Measurements from ENCODE around the gene PLXNC1. TPM values are rescaled to one million over a fixed set of nuclear protein-coding genes. Genes with fewer than 3 reads are reported as not detected.
"Not testable (repeated sequence)": the region's sequence is repeated elsewhere in the genome, so short reads cannot be mapped to it uniquely, and the experiment has no call there.

PLXNC1 gene
- total RNA-seq, 1 experiment from 2014 or later, result not detected

DNA sequence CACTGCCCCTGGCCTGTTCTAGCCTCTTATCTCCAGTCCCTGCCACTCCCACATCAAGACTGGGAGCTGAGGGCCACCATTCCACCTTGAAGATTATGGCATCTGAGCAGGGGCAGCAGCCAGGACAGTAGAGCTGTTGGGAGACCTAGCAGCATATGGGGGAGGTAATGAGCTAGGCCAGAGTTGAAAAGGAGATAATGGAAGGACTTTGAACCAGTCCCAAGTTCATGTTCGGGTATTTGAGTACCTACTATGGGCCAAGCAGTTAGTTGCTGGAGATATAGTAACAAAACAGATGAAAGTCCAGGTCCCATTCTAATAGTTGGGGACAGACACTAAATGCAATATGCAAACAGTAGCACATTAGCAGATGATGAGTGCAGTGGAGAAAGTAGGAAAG is 151.5 kb downstream of the PLXNC1 start:
- DNase-seq (ENCODE audit: low spot score), result no peak
- in situ Hi-C loops (cut with HindIII; ENCODE audit: low sequenced_read_pairs), result no loop called here

DNA sequence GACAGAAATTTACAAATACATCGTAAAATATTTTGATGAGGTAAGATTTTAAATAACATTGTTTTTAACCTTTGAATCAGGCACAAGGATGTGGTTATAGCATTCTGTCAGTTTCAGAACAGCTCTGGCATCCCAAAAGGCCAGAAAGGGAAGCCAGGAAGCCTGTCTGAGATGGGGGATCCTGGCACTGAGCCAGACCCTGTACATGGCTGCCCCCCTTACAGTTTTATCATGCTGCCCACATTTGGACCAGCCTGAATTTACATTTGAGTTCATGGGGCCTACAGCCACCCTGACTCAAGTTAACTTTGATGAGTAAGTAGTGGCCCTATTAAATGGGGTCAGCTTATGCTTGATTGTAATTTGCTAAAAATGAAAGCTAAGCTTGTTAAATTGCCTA is 155.6 kb downstream of the PLXNC1 start:
- in situ Hi-C loops (cut with HindIII; ENCODE audit: low sequenced_read_pairs), result no loop called here
- DNase-seq (ENCODE audit: low spot score), result no peak

DNA sequence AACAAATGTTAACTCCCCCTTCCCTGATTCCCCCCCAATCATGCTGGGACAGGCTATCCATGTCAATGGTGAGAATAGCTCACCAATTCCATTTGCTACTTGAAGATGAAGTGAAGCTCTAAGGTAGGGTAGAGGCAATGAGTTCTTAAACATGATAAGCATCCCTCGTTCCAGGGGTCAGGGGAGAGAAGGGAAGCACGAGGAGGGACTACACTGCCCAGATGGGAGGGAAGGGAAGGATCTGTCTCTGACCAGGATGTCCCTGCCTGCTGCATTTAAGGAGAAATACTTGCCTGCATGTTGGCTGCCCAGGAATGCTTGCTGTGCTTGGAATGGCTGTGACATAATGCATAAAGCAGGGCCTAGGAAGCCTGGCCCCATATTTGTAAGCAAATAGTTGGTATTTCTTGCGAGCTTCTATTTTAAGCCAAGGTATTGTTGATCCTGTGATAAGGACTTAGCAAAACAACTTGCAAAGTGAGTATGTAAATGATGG is 156.2 kb downstream of the PLXNC1 start:
- no peak for DNase-seq (ENCODE audit: low spot score)
- in situ Hi-C loops (cut with HindIII; ENCODE audit: low sequenced_read_pairs), result no loop called here

DNA sequence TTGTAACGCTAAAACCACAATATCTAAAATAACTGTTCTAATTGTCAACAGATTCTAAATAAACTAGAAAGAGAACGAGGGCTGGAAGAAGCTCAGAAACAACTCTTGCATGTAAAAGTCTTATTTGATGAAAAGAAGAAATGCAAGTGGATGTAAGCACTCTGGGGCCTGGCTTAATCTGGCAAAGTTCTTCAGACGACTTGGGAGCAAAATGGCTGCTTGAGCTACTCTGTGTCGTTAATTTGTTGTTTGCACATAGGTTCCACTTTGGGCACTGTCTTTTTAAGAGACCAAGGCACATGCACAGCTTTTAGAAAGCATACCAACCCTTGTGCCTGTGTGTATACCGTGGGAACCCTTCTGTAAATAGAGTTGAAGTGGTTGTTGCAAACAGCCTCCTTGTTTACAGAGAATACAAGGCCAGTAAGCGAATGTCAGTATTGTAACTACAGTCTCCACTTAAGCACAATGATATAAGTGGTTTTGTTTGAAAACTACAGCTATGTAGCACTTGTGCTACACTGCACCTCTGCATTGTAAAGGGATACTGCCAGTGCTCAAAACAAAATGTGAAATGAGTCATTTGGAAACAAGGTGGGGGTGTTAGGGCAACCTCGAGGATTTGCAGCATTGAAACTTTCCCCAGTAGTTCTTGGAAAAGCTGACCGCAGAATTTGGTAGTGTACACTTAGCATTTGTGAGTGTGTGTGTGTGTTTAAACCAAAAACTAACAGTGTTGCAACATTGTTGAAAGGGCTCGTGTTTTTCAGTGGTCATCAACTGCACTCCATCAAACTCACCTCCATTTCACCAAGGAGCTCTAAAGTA is 157.0 kb downstream of the PLXNC1 start:
- in situ Hi-C loops (cut with HindIII; ENCODE audit: low sequenced_read_pairs), result no loop called here
- DNase-seq (ENCODE audit: low spot score), result no peak

DNA sequence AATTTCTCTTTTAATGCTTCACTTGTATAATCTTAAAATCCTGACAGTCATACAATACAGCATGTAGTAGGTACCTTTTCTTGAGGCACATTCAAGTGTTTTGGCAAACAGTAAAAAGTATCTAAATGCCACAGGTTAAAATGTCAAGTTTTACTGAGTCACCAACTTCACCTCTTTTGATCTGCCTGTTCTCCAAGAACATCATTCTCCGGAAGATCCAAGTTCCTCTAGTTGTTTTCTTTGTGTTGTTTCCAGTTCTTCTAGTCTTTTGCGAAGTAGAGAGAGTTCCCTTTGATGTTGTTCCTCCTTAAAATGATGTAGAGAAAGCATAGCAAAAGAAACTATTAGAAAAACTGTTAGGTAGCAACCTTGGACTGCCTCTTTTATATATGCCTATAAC is 160.2 kb downstream of the PLXNC1 start:
- DNase-seq (ENCODE audit: low spot score), result no peak
- in situ Hi-C loops (cut with HindIII; ENCODE audit: low sequenced_read_pairs), result no loop called here

DNA sequence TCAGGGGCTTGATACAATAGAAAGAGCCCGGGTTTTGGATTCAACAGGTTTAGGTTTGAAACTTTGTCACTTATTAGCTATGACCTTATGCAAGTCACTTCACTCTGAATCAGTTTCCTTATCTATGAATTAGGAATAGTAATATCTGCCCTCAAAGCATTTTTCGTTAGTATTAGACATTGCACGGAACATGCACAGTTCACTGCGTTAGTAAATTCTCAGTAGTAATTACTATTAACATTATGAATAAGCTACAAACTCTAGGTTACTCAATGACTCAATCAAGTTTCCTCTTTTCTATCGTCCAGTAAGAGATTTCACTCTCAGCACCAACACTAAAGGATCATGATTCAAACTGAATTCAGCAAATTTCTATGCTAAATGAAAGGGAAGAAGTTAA is 161.0 kb downstream of the PLXNC1 start:
- no peak for DNase-seq (ENCODE audit: low spot score)
- in situ Hi-C loops (cut with HindIII; ENCODE audit: low sequenced_read_pairs), result no loop called here

DNA sequence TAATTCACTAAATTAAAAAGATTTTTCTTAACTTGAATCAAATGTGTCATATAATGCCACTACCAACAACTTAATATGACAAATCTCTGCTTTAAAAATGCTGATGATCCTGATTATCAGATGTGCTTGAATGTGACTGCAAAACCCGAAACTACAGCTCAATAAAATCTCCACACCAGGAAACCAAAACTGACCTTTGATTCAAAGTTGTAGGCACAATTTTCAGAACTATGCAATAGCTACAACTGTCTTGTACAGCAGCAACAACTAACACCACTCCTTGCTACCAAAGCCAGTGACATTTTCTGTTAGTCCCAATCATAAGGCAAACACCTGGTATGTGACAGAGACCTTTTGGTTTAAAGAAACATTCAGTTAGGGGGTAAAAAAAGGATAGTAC is 164.0 kb downstream of the PLXNC1 start:
- in situ Hi-C loops (cut with HindIII; ENCODE audit: low sequenced_read_pairs), result no loop called here
- no peak for DNase-seq (ENCODE audit: low spot score)

DNA sequence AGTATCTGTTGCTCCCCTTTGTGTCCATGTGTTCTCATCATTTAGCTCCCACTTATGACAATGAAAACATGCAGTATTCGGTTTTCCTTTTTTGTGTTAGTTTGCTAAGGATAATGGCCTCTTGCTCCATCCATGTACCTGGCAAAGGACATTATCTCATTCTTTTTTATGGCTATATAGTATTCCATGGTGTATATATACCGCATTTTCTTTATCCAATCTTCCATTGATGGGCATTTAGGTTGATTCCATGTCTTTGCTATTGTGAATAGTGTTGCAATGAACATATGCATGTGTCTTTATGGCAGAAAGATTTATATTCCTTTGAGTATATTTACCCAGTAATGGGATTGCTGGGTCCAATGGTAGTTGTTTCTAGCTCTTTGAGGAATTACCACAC is 168.2 kb downstream of the PLXNC1 start:
- in situ Hi-C loops (cut with HindIII; ENCODE audit: low sequenced_read_pairs); DNase-seq (ENCODE audit: low spot score): not testable (repeated sequence)

DNA sequence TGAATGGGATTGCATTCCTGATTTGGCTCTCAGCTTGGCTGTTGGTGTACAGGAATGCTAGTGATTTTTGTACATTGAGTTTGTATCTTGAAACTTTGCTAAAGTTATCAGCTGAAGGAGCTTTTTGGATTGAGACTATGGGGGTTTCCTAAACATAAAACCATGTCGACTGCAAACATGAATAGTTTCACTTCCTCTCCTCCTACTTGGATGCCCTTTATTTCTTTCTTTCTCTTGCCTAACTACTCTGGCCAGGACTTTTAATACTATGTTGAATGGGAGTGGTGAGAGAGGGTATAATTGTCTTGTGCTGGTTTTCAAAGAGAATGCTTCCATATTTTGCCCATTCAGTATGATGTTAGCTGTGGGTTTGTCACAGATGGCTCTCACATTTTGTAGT is 169.8 kb downstream of the PLXNC1 start:
- no peak for DNase-seq (ENCODE audit: low spot score)
- in situ Hi-C loops (cut with HindIII; ENCODE audit: low sequenced_read_pairs), result no loop called here

DNA sequence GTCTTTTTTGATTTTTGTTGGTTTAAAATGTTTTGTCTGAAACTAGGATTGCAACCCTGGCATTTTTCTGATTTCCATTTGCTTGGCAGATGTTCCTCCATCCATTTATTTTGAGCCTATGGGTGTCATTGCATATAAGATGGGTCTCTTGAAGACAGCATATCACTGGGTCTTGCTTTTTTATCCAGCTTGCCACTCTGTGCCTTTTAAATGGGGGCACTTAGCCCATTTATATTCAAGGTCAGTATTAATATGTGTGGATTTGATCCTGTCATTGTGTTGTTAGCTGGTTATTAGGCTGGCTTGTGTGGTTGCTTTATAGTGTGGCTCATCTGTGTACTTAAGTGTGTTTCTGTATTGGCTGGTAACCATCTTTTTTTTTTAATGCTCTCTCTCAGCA is 171.7 kb downstream of the PLXNC1 start:
- no peak for DNase-seq (ENCODE audit: low spot score)
- in situ Hi-C loops (cut with HindIII; ENCODE audit: low sequenced_read_pairs), result no loop called here

DNA sequence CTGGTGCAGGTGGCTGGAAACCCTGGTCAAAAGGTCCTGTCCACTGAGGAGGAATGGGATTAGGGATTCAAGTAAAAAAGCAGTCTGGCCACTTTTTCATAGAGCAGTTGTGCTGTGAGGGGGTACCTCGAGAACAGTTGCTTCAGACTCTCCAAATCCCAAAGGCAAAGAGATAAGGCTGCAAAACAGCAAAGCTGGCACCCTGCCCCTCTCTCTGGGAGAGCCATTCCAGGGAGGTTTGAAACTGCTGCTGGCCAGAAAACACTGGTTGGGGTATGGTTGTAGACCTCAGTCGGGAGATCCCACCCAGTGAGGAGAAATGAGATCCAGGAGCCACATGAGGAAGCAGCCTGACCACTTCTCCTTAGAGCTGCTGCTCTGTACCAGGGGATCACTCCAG is 174.0 kb downstream of the PLXNC1 start:
- DNase-seq (ENCODE audit: low spot score), result no peak
- in situ Hi-C loops (cut with HindIII; ENCODE audit: low sequenced_read_pairs), result no loop called here

DNA sequence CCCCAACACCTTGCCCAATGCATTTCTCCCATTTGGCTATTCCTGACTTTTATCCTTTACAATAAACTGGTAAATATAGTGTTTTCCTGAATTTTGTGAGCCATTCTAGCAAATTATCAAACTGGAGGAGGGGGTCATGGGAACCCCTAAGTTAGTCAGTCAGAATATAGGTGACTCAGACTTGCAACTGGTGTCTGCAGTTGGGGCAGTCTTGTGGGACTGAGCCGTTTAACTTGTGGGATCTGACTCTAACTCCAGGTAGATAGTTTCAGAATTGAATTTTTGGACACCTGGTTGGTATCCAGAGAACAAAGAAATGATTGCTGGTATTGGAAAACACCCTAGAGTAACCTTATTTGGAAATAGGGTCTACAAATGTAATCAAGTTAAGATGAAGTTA is 177.9 kb downstream of the PLXNC1 start:
- in situ Hi-C loops (cut with HindIII; ENCODE audit: low sequenced_read_pairs), result no loop called here
- DNase-seq (ENCODE audit: low spot score), result no peak

DNA sequence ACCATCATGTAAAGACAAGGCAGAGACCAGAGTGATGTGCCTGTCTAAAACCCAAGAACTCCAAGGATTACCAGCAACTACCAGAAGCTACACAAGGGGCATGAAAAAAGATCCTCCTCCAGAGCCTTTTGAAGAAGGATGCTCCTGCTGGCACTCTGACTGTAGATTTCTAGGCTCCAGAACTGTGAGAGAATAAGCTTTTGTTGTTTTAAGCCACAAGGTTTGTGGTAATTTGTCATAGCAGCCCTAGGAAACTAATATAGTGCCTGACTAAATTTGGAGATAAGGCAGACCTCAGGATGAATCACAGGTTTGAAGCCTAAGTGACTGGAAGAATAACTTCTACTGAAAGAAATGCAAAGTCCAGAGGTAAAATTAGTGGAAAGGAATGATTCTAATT is 178.3 kb downstream of the PLXNC1 start:
- DNase-seq (ENCODE audit: low spot score), result no peak
- in situ Hi-C loops (cut with HindIII; ENCODE audit: low sequenced_read_pairs), result no loop called here

DNA sequence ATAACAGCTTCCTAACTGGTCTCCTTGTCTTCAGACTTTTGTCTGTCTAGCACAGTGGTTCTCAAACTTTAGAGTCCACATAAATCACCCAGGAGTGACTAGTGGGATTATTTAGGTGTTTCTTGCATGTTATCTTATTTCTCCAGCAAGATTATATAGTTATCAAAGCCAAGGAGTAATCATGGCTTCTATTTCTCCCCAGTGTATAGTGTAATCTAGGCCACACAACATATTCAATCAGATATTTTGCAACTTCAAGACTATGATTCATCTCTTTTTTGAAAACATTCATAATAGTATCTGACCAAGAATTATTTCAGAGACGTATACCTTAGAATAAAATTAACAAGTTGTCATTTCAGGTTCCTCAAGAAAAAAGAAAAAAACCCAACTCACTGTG is 179.4 kb downstream of the PLXNC1 start:
- no peak for DNase-seq (ENCODE audit: low spot score)
- in situ Hi-C loops (cut with HindIII; ENCODE audit: low sequenced_read_pairs), result no loop called here

DNA sequence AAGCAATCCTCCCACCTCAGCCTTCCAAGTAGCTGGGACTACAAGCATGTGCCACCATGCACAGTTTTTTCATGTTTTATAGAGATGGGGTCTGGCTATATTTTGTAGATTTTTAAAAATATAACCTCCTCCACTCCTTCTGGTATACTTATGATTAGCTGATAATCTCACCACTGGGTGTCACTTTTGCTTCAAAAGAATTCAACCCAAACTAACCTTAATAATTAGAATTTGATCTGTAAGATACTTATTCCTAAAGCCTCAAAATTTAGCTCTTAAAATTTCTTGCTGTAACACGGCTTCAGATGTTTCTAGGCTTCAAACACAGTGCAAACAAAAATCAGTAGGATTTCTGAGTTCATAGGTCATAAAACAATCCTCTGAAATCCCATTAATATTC is 181.0 kb downstream of the PLXNC1 start:
- in situ Hi-C loops (cut with HindIII; ENCODE audit: low sequenced_read_pairs), result no loop called here

DNA sequence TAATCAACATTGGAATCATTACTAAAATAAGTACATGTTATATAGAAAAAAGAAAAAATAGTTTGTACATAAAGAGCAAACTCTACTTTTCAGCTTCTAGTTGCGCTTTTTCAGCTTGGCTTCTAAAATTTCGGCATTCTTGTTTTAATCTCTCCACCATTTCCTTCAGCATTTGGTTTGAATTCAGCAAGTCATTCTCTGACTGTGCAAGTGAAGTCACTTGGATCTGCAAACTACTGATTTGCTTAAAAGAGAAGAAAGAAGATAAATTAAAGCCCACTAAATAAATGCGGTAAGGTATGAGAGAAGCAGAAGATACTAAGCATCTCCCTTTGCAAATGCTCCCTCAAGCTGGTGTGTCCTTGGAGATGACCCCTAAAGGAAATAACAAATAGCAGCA is 185.0 kb downstream of the PLXNC1 start:
- in situ Hi-C loops (cut with HindIII; ENCODE audit: low sequenced_read_pairs), result no loop called here
- no peak for DNase-seq (ENCODE audit: low spot score)

More for the DNA sequence above, 181.0 kb downstream of the PLXNC1 start:
- peak; percentile 6 for DNase-seq (ENCODE audit: low spot score)

DNA sequence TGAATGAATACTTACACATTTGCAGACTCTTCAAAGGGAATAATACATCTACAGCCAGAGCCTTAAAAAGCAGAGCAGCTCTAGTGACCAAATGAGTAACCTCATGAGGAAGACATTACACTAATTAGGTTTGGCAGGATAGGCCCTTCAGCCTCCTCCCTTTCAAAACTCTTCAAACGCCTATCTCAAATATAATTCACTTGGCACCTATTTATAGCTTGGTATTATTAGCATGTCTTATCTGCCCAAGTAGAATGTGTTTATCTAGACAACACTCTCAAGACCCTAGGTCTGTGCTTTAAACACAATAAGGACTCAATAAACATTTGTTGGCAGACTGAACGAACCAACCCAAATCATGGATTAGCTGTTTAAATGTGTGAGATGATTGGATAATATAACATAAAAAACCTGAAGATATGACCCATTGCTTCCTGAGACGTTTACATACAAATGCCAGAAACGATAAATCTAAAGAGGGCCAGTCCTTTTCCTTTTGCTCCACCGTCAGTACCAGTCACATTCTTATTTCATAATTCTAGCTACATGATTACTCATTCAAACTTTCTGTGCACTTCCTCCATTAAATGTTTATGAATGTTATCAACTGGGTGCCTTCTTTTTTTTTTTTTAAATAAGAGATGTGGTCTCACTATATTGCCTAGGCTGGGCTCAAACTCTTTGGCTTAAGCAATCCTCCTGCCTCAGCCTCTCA is 188.0 kb downstream of the PLXNC1 start:
- in situ Hi-C loops (cut with HindIII; ENCODE audit: low sequenced_read_pairs), result no loop called here
- no peak for DNase-seq (ENCODE audit: low spot score)

DNA sequence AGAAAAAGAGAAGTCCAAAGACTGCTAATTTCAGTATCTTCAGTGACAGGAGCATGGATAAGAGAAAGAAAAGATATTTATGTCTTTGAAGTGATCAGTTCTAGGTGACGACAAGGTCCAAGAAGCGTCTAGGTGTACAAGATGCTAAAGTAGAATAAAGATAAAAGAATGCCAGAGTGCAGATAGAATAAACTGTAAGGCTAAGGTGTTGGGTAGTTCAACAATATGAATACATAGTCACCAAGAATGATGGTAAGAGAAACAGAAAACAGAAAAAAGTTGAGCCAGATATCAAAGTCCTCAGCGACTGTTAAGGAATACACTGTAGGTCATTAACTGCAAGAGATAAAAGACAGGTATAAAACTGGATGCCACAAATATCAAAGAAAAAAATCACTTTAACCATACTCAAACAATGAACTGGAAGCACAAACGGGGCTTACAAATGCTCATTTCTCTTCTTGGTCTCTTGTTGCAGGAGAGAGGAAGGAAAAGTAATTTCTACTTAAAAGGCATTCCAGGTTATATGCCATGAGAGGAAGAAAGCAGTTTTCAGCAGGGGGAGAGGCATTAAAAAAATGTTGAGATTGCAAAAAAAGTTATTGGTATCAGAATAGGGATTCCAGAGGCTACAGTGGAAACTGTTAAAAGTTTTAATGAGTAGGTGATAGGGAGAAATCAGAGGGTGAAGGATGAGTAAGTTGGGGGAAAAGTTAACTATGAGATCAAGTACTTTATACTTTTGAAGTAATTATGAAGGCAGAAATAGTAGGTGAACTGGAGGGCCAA is 189.8 kb downstream of the PLXNC1 start:
- in situ Hi-C loops (cut with HindIII; ENCODE audit: low sequenced_read_pairs), result no loop called here
- DNase-seq (ENCODE audit: low spot score), result no peak

DNA sequence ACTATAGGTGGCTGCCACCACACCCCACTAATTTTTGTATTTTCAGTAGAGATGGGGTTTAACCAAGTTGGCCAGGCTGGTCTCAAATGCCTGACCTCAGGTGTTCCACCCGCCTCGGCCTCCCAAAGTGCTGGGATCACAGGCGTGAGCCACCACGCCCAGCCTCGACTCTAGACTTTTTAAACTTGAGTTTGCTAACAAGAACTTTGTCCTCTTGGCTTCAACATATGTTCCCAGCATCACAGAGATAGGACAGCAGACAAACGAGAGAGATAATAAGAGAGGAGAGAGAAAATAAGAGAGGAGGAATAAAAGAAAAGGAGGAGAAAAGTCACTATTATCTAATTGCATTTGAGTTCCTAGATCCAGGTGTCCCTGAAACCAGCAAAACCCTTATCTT is 192.2 kb downstream of the PLXNC1 start:
- no peak for DNase-seq (ENCODE audit: low spot score)
- in situ Hi-C loops (cut with HindIII; ENCODE audit: low sequenced_read_pairs), result no loop called here

DNA sequence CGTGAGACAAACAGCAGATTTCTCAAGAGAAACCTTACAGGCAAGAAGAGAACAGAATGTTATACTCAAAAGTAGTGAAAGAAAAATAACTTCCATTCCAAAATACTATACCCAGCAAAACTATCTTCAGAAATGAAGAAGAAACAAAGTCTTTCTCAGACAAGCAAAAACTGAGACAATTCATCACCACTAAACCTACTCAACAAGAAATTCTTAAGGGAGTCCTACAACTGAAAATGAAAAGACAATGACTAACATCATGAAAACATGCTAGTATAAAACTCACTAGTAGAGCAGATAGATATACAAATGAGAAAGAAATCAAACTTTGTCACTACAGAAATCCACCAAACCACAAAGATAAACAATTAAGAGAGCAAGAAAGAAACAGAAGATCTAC is 204.8 kb downstream of the PLXNC1 start:
- in situ Hi-C loops (cut with HindIII; ENCODE audit: low sequenced_read_pairs), result no loop called here

More for the DNA sequence above, 204.8 kb downstream of the PLXNC1 start:
- no peak for DNase-seq (ENCODE audit: low spot score)

All from G401 (cell line).